GM19395 (cell line): ENCODE measurements around the gene B3GNT4.
"Not testable (repeated sequence)": the region's sequence is repeated elsewhere in the genome, so short reads cannot be mapped to it uniquely, and the experiment has no call there.

Experiments used
- ATAC-seq: cut with Tn5 transposase; IDR thresholded peaks from one replicate; pipeline ENCODE4 v1.9.1; 2021; ENCODE audit warnings: mild to moderate bottlenecking, moderate library complexity; ENCODE audit not compliant: unreplicated experiment

The B3GNT4 gene

GRCh38 chr12:122187466-122187865 is 16.0 kb upstream of the B3GNT4 start:
- ATAC-seq, result no peak

DNA sequence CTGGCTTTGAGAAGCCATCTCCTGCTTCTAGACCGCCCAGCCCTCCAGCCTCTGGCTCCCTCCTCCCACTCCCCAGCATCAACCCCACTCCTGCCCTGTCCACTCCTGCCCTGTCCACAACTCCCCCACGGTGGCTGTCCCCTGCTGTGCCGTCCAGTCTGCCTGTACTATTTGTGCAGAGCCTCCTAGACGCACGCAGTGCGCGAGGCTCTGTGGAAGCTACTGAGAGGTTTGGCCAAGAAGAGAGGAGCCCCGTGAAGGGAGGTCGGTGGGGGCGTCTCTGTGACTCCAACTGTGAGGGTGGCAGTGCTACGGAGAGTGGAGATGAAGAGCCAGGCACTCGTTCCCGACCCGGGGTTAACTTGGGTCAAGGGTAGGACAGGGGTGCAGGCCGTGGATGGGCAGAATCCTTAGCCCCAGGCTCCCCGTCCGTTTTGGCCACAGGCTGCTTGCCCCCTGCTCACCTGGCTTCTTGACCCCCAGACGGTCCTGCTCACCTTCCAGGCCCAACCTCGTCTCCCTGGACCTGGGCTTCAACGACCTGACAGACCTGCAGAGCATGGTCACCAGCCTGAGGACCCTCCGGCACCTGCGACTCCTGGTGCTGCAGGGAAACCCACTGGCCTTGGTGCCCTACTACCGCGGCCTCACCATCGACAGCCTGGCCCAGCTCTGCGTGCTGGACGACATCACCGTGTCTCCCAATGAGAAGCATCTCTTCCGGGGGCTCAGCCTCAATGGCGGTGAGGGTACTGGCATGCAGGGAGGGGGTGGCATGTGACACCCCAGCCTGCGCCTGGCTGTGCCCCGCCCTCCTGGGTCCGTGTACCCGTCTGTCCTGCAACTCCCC is 13.7 kb upstream of the B3GNT4 start:
- ATAC-seq, result no peak

GRCh38 chr12:122190842-122191668 is 12.5 kb upstream of the B3GNT4 start:
- no peak for ATAC-seq

GRCh38 chr12:122192441-122192840 is 11.1 kb upstream of the B3GNT4 start:
- ATAC-seq, result no peak

DNA sequence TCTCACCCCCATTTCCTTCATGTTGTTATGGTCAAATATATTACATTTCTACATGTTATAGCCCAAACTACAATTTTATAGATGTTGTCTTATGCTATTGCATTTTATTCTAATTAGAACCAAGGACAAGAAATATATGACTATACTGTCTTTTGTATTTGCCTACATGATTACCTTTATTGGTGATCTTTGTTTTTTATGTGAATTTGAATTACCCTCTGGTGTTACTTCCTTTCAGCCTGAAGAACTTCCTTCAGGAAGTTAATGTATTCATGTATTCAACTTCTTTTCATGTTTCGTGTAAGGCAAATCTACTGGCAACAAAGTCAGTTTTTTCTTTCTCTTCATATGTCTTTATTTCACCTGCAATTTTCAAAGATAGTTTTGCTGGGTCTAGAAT is 8.7 kb upstream of the B3GNT4 start:
- ATAC-seq, result no peak

GRCh38 chr12:122195405-122195804 is 8.1 kb upstream of the B3GNT4 start:
- no peak for ATAC-seq

GRCh38 chr12:122197612-122197966 is 5.9 kb upstream of the B3GNT4 start:
- ATAC-seq, result no peak

GRCh38 chr12:122199484-122200355 is 3.8 kb upstream of the B3GNT4 start:
- ATAC-seq, result no peak

GRCh38 chr12:122200541-122201175 is 2.9 kb upstream of the B3GNT4 start:
- no peak for ATAC-seq

- ATAC-seq, result no peak
Observed at GRCh38 chr12:122201381-122201780, 2.1 kb upstream of the B3GNT4 start.

GRCh38 chr12:122202017-122202416 is 1.5 kb upstream of the B3GNT4 start:
- ATAC-seq, result no peak

- not testable (repeated sequence) for ATAC-seq
Observed at GRCh38 chr12:122202811-122203210, 698 bp upstream of the B3GNT4 start.

DNA sequence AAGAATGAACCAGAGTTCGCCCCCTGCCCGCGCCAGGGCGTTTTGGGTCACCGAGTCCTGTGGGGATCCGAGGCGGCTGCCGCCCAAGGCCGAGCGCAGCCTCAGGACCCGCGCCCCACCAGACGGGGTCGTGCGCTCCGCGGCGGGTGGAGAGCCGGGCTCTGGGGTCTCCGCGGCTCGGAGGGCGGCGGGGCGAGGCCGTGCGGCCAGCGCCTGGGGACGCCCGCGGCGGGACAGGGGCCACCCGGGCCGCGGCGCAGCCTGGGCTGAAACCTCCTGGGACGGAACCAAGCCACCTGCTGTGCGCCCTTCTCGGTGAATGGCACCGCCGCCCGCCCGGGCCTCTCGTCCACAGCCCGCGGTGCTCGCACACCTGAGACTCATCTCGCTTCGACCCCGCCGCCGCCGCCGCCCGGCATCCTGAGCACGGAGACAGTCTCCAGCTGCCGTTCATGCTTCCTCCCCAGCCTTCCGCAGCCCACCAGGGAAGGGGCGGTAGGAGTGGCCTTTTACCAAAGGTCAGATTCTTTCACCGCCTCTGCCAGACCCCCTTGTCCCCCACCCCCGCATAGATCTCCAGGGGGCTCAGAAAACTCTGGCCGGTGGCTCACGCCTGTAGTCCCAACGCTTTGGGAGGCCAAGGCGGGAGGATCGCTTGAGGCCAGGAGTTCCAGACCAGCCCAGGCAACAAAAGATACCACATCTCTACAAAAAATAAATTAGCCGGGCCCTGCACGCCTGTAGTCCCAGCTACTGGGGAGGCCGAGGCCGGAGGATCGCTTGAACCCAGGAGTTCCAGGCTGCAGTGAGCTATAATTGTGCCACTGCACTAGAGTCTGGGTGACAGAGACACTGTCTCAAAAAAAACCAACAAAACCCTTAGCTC is 901 bp downstream of the B3GNT4 start:
- no peak for ATAC-seq

DNA sequence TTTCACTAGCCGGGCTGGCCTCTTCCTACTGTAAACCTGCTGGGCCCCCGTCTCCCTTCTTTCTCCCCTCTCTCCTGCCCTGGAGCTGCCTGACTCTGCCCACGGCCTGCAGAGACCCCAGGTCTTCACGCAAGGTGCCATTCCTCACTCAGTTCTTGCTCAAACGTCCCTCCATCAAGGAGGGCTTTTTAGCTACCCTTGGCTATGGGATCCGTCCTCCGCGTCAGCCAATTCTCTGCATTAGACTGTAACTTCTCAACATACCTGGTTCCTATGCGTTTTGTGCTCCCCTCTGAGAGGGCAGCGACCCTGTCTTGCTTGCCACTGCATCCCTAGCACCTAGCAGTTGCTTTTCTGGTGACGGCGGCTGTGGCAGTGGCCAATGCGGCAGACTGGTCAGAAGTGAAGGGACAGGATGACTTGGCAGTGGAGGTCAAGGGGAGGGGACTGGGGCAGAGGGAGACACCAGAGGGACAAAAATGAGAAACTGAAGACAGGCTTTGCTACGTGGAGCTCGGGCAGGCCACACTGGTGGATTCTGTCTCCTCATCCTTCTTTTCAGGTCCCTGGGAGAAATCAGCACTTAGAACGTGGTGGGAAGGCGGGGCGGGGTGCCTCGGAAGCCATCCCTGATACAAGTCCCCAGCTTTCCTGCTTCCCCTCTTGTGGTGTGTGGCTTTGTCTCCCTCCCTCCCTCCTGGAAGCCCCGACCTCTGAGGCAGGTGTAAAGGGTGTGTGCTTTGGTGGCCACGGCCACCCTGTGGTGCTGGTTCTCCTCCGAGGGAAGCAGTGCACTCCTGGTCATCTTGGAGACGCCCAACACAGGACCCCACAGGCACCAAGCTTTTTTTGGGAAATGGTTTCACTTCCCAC is 1.8 kb downstream of the B3GNT4 start:
- ATAC-seq, result no peak

- no peak for ATAC-seq
Observed at GRCh38 chr12:122206111-122206881, 2.8 kb downstream of the B3GNT4 start.

DNA sequence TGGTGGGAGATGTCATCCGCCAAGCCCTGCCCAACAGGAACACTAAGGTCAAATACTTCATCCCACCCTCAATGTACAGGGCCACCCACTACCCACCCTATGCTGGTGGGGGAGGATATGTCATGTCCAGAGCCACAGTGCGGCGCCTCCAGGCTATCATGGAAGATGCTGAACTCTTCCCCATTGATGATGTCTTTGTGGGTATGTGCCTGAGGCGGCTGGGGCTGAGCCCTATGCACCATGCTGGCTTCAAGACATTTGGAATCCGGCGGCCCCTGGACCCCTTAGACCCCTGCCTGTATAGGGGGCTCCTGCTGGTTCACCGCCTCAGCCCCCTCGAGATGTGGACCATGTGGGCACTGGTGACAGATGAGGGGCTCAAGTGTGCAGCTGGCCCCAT is 3.5 kb downstream of the B3GNT4 start:
- ATAC-seq, result no peak

DNA sequence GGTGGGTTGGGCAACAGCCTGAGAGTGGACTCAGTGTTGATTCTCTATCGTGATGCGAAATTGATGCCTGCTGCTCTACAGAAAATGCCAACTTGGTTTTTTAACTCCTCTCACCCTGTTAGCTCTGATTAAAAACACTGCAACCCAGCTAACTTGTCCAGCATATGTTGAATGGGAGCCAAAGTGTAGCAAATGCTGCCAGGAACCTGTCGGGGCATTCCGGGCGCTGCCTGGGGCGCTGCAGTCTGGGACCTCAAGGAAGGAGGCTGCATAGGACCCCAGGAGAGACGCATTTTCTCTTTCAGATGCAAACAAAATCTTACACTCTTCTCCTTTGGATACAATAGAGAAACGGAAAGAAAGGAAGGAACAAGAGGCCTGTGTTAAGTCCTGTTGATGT is 3.9 kb downstream of the B3GNT4 start:
- no peak for ATAC-seq
